Mucosa of descending colon (tissue), 3 donors: ENCODE measurements around the gene FRMPD2. TPM values are rescaled to one million over a fixed set of nuclear protein-coding genes. Genes with fewer than 3 reads are reported as not detected.

Experiments used
- ATAC-seq: fragments of 200-7000 bp; cut with Tn5 transposase; one replicate; pipeline ENCODE4 v1.9.1; 2020; ENCODE audit warnings: mild to moderate bottlenecking, moderate library complexity
- DNase-seq, 3 donors: peaks; one replicate each; pipeline ENCODE4 v3.0.0-alpha.2; 2020
- H3K36me3 ChIP-seq: fragments of 200-600 bp; one replicate; pipeline ENCODE4 v1.8.0; 2021; ENCODE audit warnings: low read depth, mild to moderate bottlenecking
- H3K4me1 ChIP-seq: fragments of 200-600 bp; one replicate; pipeline ENCODE4 v1.8.0; 2021; ENCODE audit warnings: low read depth, mild to moderate bottlenecking
- H3K4me3 ChIP-seq: fragments of 200-600 bp; one replicate; pipeline ENCODE4 v1.8.0; 2021; ENCODE audit warnings: mild to moderate bottlenecking
- H3K9me3 ChIP-seq: fragments of 200-600 bp; one replicate; pipeline ENCODE4 v1.8.0; 2021; ENCODE audit warnings: mild to moderate bottlenecking
- intact Hi-C, 2 donors: fragments of 100-400 bp; cut with DNase I in 1 of 2; cut with micrococcal nuclease in 1 of 2; formaldehyde crosslinking; loops; one replicate each; pipeline versions ENCODE4 v1.11.0 to v1.11.1; 2022; cut with DNase I, micrococcal nuclease
- total RNA-seq, 3 donors: library from RNA; stranded (reverse); fragmentation: NEBNext Ultra II Directional in 2 of 3; extraction: Animal tissue kit (Norgen Biotek cat#: 25700) in 2 of 3; gene quantifications; one replicate each; pipeline versions ENCODE4 v1.2.1 to v1.2.4, GENCODE V29; 2021 to 2023
- TF ChIP-seq, protein P1 (sequence below): fragments of 200-600 bp; IDR thresholded peaks from one replicate; pipeline ENCODE4 v1.8.0; 2022; ENCODE audit warnings: antibody characterized with exemption, mild to moderate bottlenecking
- donor health status: DM: no; HTN: no; CAD: no; lungs with moderate emphysema.
- donor health status: DM: no; HTN: no; CAD: no.
- donor health status: DM: no; HTN: yes; CAD: no.

The FRMPD2 gene
- total RNA-seq, 3 donors from 2014 or later: 0.35 to 0.73 TPM; not detected in 1

- Histone ChIP-seq H3K36me3 (no peaks in the 10 kb centered on the region), H3K4me3 (no peak overlapping the region), H3K9me3 (no peaks in the 10 kb centered on the region), H3K4me1 (no peaks in the 10 kb centered on the region)
- ATAC-seq: no peak
- intact Hi-C loops: no loop called here
- DNase-seq: no peak
- TF ChIP-seq, protein P1, sequence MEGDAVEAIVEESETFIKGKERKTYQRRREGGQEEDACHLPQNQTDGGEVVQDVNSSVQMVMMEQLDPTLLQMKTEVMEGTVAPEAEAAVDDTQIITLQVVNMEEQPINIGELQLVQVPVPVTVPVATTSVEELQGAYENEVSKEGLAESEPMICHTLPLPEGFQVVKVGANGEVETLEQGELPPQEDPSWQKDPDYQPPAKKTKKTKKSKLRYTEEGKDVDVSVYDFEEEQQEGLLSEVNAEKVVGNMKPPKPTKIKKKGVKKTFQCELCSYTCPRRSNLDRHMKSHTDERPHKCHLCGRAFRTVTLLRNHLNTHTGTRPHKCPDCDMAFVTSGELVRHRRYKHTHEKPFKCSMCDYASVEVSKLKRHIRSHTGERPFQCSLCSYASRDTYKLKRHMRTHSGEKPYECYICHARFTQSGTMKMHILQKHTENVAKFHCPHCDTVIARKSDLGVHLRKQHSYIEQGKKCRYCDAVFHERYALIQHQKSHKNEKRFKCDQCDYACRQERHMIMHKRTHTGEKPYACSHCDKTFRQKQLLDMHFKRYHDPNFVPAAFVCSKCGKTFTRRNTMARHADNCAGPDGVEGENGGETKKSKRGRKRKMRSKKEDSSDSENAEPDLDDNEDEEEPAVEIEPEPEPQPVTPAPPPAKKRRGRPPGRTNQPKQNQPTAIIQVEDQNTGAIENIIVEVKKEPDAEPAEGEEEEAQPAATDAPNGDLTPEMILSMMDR: no peak
Measured at GRCh38 chr10:48241332-48241731, 33.2 kb downstream of the FRMPD2 start.

- no peak overlapping the region for H3K4me3 ChIP-seq
- DNase-seq (no peak), ATAC-seq (no peak)
- H3K36me3 ChIP-seq: no peaks in the 10 kb centered on the region
- intact Hi-C loops: no loop called here
- no peaks in the 10 kb centered on the region for H3K9me3 ChIP-seq
- TF ChIP-seq, protein P1: no peak
- H3K4me1 ChIP-seq: no peaks in the 10 kb centered on the region
Measured at GRCh38 chr10:48240196-48240595, 34.3 kb downstream of the FRMPD2 start.

DNA sequence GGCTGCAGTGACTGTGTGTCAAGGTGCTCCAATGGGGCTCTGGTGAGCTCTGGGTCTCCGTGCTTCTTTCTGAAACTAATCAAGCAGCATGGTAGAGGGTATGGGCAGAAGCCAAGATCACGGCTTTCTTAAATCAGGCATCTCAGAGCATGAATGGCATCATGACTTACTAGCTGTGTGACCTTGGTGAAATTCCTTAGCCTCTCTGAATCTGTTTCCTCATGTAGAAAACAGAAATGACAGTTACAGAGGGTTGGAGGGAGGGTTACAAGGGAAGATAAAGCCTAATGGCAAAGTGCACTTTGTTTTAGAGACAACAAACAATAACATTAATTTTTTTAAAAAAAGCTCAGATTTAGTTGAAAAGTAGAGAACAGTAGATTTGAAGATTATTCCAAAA is 34.9 kb downstream of the FRMPD2 start:
- TF ChIP-seq, protein P1: no peak
- no peak overlapping the region for H3K4me3 ChIP-seq
- no peaks in the 10 kb centered on the region for H3K4me1 ChIP-seq
- no peak for DNase-seq
- H3K9me3 ChIP-seq: no peaks in the 10 kb centered on the region
- no peaks in the 10 kb centered on the region for H3K36me3 ChIP-seq
- ATAC-seq: no peak
- intact Hi-C loops: no loop called here

DNA sequence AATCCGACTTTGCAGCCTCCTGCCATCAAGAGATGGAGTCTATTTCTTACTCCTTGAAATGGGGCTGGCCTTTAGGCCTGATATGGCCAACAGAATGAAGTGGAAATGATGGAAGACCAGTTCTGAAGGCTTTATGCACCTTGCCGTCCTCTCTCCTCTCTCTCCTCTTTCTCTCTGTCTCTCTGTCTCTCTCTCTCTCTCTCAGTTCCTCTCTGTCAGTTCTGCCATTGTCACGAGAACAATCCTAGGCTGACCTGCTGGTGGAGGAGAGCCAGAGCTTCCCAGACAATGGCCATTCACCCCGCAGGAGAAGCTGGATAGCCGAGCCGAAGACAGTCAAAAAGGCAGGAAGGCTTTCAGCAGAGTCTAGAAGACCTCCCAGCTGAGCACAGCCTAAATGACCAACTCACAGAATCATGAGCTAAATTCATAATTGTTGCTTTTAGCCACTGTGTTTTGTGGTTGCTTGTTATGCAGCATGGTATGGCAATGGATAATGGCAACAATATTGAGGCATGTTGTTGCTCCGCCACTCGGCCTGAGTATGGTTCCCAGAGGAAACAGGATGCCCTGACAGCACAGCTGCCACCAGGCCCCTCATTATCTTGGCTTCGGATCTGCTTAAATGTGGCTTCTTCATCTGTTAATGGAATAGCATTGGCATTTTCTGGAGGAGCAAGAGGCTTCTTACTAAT is 35.5 kb downstream of the FRMPD2 start:
- TF ChIP-seq, protein P1: no peak
- no peaks in the 10 kb centered on the region for H3K36me3 ChIP-seq
- no peaks in the 10 kb centered on the region for H3K9me3 ChIP-seq
- no peaks in the 10 kb centered on the region for H3K4me1 ChIP-seq
- ATAC-seq (no peak), DNase-seq (no peak)
- intact Hi-C loops: no loop called here
- no peak overlapping the region for H3K4me3 ChIP-seq

- TF ChIP-seq, protein P1: no peak
- no peak for ATAC-seq
- Histone ChIP-seq H3K4me1 (no peaks in the 10 kb centered on the region), H3K4me3 (no peak overlapping the region), H3K9me3 (no peaks in the 10 kb centered on the region), H3K36me3 (no peaks in the 10 kb centered on the region)
- DNase-seq: no peak
- intact Hi-C loops: no loop called here
Measured at GRCh38 chr10:48237259-48238250, 36.9 kb downstream of the FRMPD2 start.
